HepG2 (cell line): ENCODE measurements around the gene ZNF416. TPM values are rescaled to one million over a fixed set of nuclear protein-coding genes. Genes with fewer than 3 reads are reported as not detected.
A peak's percentile ranks its signal among the peaks of the same experiment; 100 is the strongest.

Source experiments
- CCDC6 ChIP-seq: sonication (generic); formaldehyde crosslinking; IDR thresholded peaks from 2 replicates; pipeline ENCODE4 v1.8.1; 2022; ENCODE audit warnings: mild to moderate bottlenecking, missing genetic modification reagents, moderate library complexity
- CENPT ChIP-seq: sonication (generic); formaldehyde crosslinking; IDR thresholded peaks from 2 replicates; pipeline ENCODE4 v1.8.0; 2022; ENCODE audit warnings: low read depth, mild to moderate bottlenecking, moderate library complexity, missing genetic modification reagents
- HNF1B ChIP-seq: sonication (generic); formaldehyde crosslinking; IDR thresholded peaks from 2 replicates; pipeline ENCODE4 v1.5.1; 2020; ENCODE audit warnings: mild to moderate bottlenecking, moderate library complexity, missing genetic modification reagents
- KDM1A ChIP-seq: IDR thresholded peaks from 2 replicates; pipeline ENCODE4 v1.6.1; 2016; ENCODE audit warnings: missing compliant biosample characterization
- MLLT10 ChIP-seq: sonication (generic); formaldehyde crosslinking; IDR thresholded peaks from 2 replicates; pipeline ENCODE4 v1.4.0; 2020; ENCODE audit warnings: missing genetic modification reagents
- NCOR1 ChIP-seq: fragments of 200-600 bp; sonication (generic); IDR thresholded peaks from 2 replicates; pipeline ENCODE4 v1.7.0; 2017; ENCODE audit warnings: antibody characterized with exemption, low read length, borderline replicate concordance
- PHF21A ChIP-seq: sonication (generic); formaldehyde crosslinking; IDR thresholded peaks from 2 replicates; pipeline ENCODE4 v1.5.0; 2020; ENCODE audit warnings: mild to moderate bottlenecking, missing genetic modification reagents
- SNRNP70 ChIP-seq: fragments of 200-400 bp; formaldehyde crosslinking; IDR thresholded peaks from 2 replicates; pipeline ENCODE4 v1.6.1; 2017; ENCODE audit warnings: mild to moderate bottlenecking, low read depth, low read length, moderate library complexity
- U2AF2 ChIP-seq: fragments of 200-400 bp; formaldehyde crosslinking; IDR thresholded peaks from 2 replicates; pipeline ENCODE4 v1.6.1; 2017; ENCODE audit warnings: low read depth, mild to moderate bottlenecking, low read length
- ZBTB2 ChIP-seq: sonication (generic); formaldehyde crosslinking; IDR thresholded peaks from 2 replicates; pipeline ENCODE4 v1.8.0; 2022; ENCODE audit warnings: low read depth, missing genetic modification reagents
- ZIK1 ChIP-seq: sonication (generic); formaldehyde crosslinking; IDR thresholded peaks from 2 replicates; pipeline ENCODE4 v1.5.0; 2020; ENCODE audit warnings: mild to moderate bottlenecking, low read depth, missing genetic modification reagents, borderline replicate concordance
- ZNF234 ChIP-seq: sonication (generic); formaldehyde crosslinking; conservative IDR thresholded peaks from 2 replicates; pipeline ENCODE4 v1.5.1; 2020; ENCODE audit warnings: mild to moderate bottlenecking, missing genetic modification reagents
- ZNF264 ChIP-seq: sonication (generic); formaldehyde crosslinking; IDR thresholded peaks from 2 replicates; pipeline ENCODE4 v1.4.0; 2020; ENCODE audit warnings: missing genetic modification reagents
- ZNF414 ChIP-seq: sonication (generic); formaldehyde crosslinking; IDR thresholded peaks from 2 replicates; pipeline ENCODE4 v1.5.0; 2020; ENCODE audit warnings: missing genetic modification reagents
- ZNF672 ChIP-seq: sonication (generic); formaldehyde crosslinking; IDR thresholded peaks from 2 replicates; pipeline ENCODE4 v1.8.1; 2022; ENCODE audit warnings: missing genetic modification reagents
- polyA plus RNA-seq, 8 experiments: library from polyadenylated mRNA; depleted of rRNA in 3 of 8; stranded (reverse) in 7 of 8; unstranded in 1 of 8; fragments of >200 nt; fragmentation: Illumina TruSeq in 4 of 8; extraction: Trizol in 4 of 8; gene quantifications; 2 replicates each; pipeline versions ENCODE4 v1.2.1 to v1.2.3, GENCODE V29; 2011 to 2016; ENCODE audit warnings: low read depth in 4 of 8, missing spikeins in 1 of 8, mixed read lengths in 1 of 8; ENCODE audit not compliant: insufficient read depth in 1 of 8
- total RNA-seq, 5 experiments: library from RNA; depleted of rRNA; stranded (reverse); fragments of >200 nt; fragmentation: Illumina TruSeq; extraction: Trizol; gene quantifications; 2 replicates each; pipeline ENCODE4 v1.2.3, GENCODE V29; 2016; ENCODE audit warnings: low read depth in 1 of 5
- TF ChIP-seq, protein P1 (sequence below), 2 experiments: fragments of 450-650 bp in 1 of 2; sonication (generic) in 1 of 2; formaldehyde crosslinking in 1 of 2; IDR thresholded peaks; 2 replicates each; pipeline versions ENCODE4 v1.6.1 to v1.8.0; 2016 to 2022; ENCODE audit warnings: antibody characterized with exemption in 1 of 2, mild to moderate bottlenecking in 1 of 2, missing genetic modification reagents in 1 of 2

ZNF416 gene
- total and polyA plus RNA-seq, 2 of the 13 experiments (the other 11 are each of a cell fraction or from before 2014, with no cell fraction given), result 1.5 to 5.3 TPM

DNA sequence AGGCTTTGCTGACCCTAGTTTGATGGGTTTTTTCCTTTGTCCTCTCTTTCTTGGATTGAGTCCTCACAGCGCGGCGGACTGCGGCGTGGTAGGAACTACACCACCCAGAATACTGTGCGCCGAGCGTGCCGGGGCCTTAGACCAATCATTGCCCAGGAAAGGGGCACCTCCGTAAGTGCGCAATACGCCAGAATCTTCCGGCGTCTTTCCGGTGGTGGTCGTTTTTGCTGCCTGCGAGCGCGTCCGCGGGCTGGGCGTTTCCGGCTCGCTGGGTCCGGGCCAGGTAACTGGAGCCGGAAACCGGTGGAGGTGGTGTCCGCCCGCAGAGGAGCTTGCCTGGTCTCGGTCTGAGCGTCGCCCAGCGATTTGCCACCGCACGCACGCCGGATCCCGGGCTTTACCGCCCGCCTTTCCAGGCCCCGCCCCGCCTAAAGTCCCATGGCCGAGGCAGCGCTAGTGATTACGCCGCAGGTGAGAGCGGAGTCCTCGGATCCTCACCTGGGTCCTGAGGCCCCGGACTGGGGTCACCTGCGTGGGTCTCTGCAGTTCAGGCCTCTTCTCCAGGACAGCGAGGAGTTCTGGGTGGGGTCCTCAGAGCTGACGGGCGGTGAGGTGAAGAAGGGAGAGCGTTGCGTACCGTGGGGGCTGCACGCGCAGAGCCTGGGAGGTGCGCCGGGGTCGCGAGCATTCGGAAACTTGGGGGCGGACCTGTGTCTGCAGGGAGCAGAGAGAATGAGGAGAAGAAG, 51.4 kb downstream of the ZNF416 start, which contains the start of gene ZNF549 (continued):
- TF ChIP-seq ZIK1 (CRISPR knock-in tag) (no peak; the same call in 1 of the 2 replicates), ZNF414 (CRISPR knock-in tag) (peak; percentile 83), U2AF2 (no peak), PHF21A (CRISPR knock-in tag) (peak; percentile 85), ZNF672 (CRISPR knock-in tag) (0 out of 2 replicates have a peak, but pooled peaks have one; percentile 38), MLLT10 (no peak), ZBTB2 (CRISPR knock-in tag) (peak; percentile 74), CCDC6 (CRISPR knock-in tag) (peak; percentile 50; the same call in 1 of the 2 replicates), KDM1A (CRISPR knock-in tag) (no peak), ZNF264 (CRISPR knock-in tag) (no peak), HNF1B (CRISPR knock-in tag) (peak; percentile 85), NCOR1 (0 out of 2 replicates have a peak, but pooled peaks have one; percentile 25), SNRNP70 (no peak), CENPT (CRISPR knock-in tag) (no peak), ZNF234 (CRISPR knock-in tag) (no peak)
- TF ChIP-seq, protein P1, sequence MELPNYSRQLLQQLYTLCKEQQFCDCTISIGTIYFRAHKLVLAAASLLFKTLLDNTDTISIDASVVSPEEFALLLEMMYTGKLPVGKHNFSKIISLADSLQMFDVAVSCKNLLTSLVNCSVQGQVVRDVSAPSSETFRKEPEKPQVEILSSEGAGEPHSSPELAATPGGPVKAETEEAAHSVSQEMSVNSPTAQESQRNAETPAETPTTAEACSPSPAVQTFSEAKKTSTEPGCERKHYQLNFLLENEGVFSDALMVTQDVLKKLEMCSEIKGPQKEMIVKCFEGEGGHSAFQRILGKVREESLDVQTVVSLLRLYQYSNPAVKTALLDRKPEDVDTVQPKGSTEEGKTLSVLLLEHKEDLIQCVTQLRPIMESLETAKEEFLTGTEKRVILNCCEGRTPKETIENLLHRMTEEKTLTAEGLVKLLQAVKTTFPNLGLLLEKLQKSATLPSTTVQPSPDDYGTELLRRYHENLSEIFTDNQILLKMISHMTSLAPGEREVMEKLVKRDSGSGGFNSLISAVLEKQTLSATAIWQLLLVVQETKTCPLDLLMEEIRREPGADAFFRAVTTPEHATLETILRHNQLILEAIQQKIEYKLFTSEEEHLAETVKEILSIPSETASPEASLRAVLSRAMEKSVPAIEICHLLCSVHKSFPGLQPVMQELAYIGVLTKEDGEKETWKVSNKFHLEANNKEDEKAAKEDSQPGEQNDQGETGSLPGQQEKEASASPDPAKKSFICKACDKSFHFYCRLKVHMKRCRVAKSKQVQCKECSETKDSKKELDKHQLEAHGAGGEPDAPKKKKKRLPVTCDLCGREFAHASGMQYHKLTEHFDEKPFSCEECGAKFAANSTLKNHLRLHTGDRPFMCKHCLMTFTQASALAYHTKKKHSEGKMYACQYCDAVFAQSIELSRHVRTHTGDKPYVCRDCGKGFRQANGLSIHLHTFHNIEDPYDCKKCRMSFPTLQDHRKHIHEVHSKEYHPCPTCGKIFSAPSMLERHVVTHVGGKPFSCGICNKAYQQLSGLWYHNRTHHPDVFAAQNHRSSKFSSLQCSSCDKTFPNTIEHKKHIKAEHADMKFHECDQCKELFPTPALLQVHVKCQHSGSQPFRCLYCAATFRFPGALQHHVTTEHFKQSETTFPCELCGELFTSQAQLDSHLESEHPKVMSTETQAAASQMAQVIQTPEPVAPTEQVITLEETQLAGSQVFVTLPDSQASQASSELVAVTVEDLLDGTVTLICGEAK (IDR thresholded peaks at IDR 0.05), result peak; percentile 95
- TF ChIP-seq, protein P1 (CRISPR knock-in tag; IDR thresholded peaks at IDR 0.05), result peak; percentile 46
